HFFc6 (cell line): Measurements from ENCODE around the gene TPSG1. TPM values are rescaled to one million over a fixed set of nuclear protein-coding genes. Genes with fewer than 3 reads are reported as not detected.
"Not testable (repeated sequence)": the region's sequence is repeated elsewhere in the genome, so short reads cannot be mapped to it uniquely, and the experiment has no call there.

Experiments used
- DNase-seq: peaks from one replicate; pipeline ENCODE4 v3.0.0-alpha.2; 2018
- H3K27ac Mint-ChIP-seq: 2 replicates; pipeline ENCODE4 v1.8.0; 2020; ENCODE audit warnings: mild to moderate bottlenecking, mixed read lengths
- H3K27me3 Mint-ChIP-seq: 2 replicates; pipeline ENCODE4 v1.8.0; 2021; ENCODE audit warnings: mild to moderate bottlenecking, moderate library complexity, mixed read lengths; ENCODE audit not compliant: insufficient read depth
- H3K36me3 Mint-ChIP-seq: 2 replicates; pipeline ENCODE4 v1.8.0; 2021; ENCODE audit warnings: low read depth, mixed read lengths
- H3K4me1 Mint-ChIP-seq: 2 replicates; pipeline ENCODE4 v1.8.0; 2020; ENCODE audit warnings: low read depth, mixed read lengths
- H3K4me3 Mint-ChIP-seq: 2 replicates; pipeline ENCODE4 v1.8.0; 2020; ENCODE audit warnings: mild to moderate bottlenecking, moderate library complexity, mixed read lengths
- H3K9me3 Mint-ChIP-seq: 2 replicates; pipeline ENCODE4 v1.8.0; 2020; ENCODE audit warnings: mild to moderate bottlenecking, mixed read lengths
- CTCF ChIP-seq: fragments of 200-600 bp; sonication (generic); IDR thresholded peaks from 2 replicates; pipeline ENCODE4 v1.5.0; 2021; ENCODE audit warnings: antibody characterized with exemption, mild to moderate bottlenecking
- total RNA-seq, 6 experiments: library from RNA; stranded (reverse); fragmentation: NEBNext Ultra II Directional; extraction: Animal tissue kit (Norgen Biotek cat#: 25700); gene quantifications; 2 replicates in 1 of 6; 3 replicates in 5 of 6; pipeline ENCODE4 v1.2.3, GENCODE V29; 2021

The TPSG1 gene
- total RNA-seq, 6 experiments from 2014 or later = 0.23 TPM; not detected in 5

GRCh38 chr16:1237990-1238389 is 12.9 kb upstream of the TPSG1 start:
- no peak for TF ChIP-seq CTCF
- Mint-ChIP-seq H3K4me3 (no peak overlapping the region), H3K27ac (no peak overlapping the region), H3K27me3 (peaks cover 3% of the 10 kb centered on the region; the same call in 1 of the 2 replicates), H3K9me3 (no peaks in the 10 kb centered on the region), H3K36me3 (no peaks in the 10 kb centered on the region), H3K4me1 (no peaks in the 10 kb centered on the region)
- no peak for DNase-seq

DNA sequence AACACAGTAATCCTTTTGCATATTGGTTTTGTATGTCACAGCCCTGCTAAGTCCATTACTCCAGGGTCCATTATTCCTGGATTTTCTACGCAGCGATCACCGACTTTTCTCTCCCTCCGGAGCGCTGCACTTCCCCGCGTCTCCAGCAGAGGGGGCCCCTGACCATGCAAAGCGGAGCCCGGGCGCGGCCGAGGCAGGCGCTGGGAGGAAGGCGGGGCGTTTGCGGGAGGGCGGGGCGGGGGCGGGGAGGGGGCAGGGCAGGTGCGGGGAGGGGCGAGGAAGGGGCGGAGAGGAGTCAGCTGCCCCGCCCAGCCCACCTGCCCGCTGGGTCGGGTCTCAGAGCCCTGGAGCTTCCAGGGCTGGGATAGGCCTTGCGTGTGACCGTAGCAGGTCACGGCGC is 11.6 kb upstream of the TPSG1 start:
- not testable (repeated sequence) for H3K27me3 Mint-ChIP-seq, H3K4me1 Mint-ChIP-seq, H3K9me3 Mint-ChIP-seq, H3K4me3 Mint-ChIP-seq, H3K27ac Mint-ChIP-seq, DNase-seq, H3K36me3 Mint-ChIP-seq

DNA sequence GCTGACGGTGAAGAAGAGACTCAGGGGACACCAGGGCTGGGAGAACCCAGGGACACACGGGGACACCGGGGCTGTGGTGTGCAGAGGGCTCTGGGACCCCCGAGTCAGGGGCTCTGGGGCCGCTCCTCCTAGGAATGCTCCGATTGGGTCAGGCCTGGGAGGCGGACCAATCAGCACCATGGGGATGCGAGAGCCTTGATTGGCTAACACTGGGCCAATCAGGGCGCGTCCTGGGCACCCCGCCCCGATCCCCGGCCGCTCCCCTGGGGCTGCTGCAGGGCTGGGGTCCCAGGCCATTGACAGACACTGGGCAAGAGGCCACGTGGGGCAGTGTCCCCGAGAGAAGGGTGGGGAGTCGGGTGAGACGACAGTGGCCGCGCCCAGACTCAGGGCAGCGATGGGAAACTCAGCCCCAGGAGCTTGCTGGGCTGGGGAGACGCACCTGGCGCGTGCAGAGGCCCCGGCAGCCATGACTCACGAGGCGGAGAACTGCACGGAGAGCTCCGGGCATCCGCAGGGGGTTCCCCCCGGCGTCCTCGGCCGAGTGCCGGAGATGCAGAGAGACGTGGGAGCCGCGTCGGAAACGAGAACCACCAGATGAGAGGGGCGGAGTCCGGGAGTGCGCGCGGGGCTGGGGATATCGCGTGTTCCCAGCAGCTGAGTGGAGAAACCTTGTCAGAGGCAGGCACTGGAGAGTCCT is 7.1 kb upstream of the TPSG1 start:
- not testable (repeated sequence) for H3K9me3 Mint-ChIP-seq, H3K4me3 Mint-ChIP-seq, DNase-seq, H3K27me3 Mint-ChIP-seq, H3K27ac Mint-ChIP-seq, H3K36me3 Mint-ChIP-seq, H3K4me1 Mint-ChIP-seq

DNA sequence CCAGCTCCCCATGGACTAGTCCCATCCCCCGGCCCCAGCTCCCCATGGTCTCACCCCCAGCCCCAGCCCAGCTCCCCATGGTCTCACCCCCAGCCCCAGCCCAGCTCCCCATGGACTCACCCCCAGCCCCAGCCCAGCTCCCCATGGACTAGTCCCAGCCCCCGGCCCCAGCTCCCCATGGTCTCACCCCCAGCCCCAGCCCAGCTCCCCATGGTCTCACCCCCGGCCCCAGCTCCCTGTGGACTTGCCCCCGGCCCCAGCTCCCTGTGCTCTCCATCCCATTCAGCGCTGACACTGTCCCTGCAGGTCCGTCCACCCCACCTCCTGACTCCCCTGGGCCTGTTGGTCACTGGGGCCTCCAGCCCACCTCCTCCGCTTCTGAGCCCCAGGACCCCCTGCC is 6.2 kb upstream of the TPSG1 start:
- H3K27me3 Mint-ChIP-seq, H3K4me3 Mint-ChIP-seq, DNase-seq, H3K4me1 Mint-ChIP-seq, H3K27ac Mint-ChIP-seq, H3K9me3 Mint-ChIP-seq, H3K36me3 Mint-ChIP-seq: not testable (repeated sequence)

GRCh38 chr16:1230471-1231212 is 5.6 kb upstream of the TPSG1 start:
- H3K4me3 Mint-ChIP-seq, H3K9me3 Mint-ChIP-seq, H3K4me1 Mint-ChIP-seq, H3K27me3 Mint-ChIP-seq, H3K36me3 Mint-ChIP-seq, H3K27ac Mint-ChIP-seq, DNase-seq: not testable (repeated sequence)

DNA sequence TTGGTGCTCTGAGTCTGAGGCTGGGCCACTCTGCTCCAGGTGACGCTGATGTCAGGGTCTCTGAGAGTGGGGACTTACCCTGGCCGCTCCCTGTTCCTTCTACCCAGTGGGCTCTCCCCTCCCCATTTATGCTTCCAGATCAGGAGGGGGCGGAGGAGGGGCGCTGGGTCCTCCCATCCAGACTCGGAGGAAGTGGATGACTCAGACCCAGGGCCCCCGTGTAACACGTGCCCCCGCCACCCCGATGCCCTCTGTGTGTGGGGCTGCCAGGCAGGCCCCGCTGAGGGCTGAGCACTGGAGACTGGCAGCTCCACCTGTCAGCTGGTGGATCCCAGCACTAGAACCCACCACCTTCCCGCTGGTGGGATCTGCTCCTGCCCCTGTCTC is 5.0 kb upstream of the TPSG1 start, which contains the start of gene TPSB2:
Gene TPSB2, minus strand, starts transcription at position 101 of the 387 bp plus-strand sequence. CDS start 233 bp downstream, outside the sequence.
- H3K4me1 Mint-ChIP-seq, H3K27me3 Mint-ChIP-seq, H3K36me3 Mint-ChIP-seq, DNase-seq, H3K27ac Mint-ChIP-seq, H3K9me3 Mint-ChIP-seq, H3K4me3 Mint-ChIP-seq: not testable (repeated sequence)

GRCh38 chr16:1229476-1229875 is 4.4 kb upstream of the TPSG1 start:
- not testable (repeated sequence) for H3K4me1 Mint-ChIP-seq, DNase-seq, H3K27ac Mint-ChIP-seq, H3K9me3 Mint-ChIP-seq, H3K36me3 Mint-ChIP-seq, H3K4me3 Mint-ChIP-seq, H3K27me3 Mint-ChIP-seq

- not testable (repeated sequence) for DNase-seq, H3K4me1 Mint-ChIP-seq, H3K36me3 Mint-ChIP-seq, H3K9me3 Mint-ChIP-seq, H3K27ac Mint-ChIP-seq, H3K27me3 Mint-ChIP-seq, H3K4me3 Mint-ChIP-seq
Measured at GRCh38 chr16:1228227-1228626, 3.2 kb upstream of the TPSG1 start.

DNA sequence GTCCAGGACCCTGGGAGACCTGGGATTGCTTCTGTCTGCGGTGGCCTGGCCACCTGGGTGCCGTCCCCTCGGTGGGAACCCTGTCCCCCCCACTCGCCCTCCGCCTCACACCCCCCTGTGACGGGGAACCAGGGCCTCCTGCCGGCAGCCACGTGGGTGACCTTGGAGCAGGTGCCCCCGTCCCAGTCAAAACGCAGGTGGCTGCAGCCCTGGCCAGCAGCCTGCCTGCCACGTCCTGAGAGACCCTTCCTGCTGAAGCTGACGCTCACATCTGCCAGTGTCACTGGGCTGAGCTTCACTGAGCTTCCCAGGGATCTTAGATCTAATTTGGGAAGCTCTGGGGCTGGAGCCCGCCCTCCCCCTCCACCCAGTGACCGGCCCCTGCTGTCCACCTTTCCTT is 1.6 kb upstream of the TPSG1 start:
- not testable (repeated sequence) for H3K4me3 Mint-ChIP-seq, DNase-seq, H3K36me3 Mint-ChIP-seq, H3K4me1 Mint-ChIP-seq, H3K27me3 Mint-ChIP-seq, H3K27ac Mint-ChIP-seq, H3K9me3 Mint-ChIP-seq

DNA sequence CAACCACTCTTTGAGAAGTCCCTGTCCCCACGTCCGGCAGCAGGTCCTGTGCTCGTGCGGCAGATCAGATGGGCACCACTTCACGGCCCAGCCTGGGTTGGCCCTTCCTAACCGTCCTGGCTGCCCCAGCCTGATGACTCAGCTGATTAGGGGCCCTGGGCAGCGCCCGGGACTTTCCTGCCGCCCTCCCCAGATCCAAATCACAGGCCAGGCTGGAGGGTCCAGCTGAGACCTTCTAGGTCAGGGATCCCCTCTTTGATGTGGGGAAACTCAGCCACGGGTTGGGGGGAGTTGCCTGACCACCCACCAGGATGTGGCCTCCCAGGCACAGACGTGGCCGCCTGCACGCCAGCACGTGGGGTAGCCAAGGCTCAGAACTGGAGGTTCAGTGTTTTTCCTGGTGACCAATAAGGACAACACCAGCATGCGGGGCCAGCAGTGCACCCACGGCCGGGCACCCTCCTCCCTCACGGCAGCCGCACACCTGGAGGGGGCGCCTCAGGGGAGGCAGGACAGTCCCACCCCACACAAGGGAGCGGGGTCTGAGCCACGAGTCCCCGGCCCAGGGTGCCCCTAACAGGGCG is 752 bp upstream of the TPSG1 start:
- H3K27me3 Mint-ChIP-seq, H3K27ac Mint-ChIP-seq: not testable (repeated sequence)

More for the DNA sequence above, 752 bp upstream of the TPSG1 start:
- not testable (repeated sequence) for H3K4me3 Mint-ChIP-seq, DNase-seq, H3K36me3 Mint-ChIP-seq, H3K4me1 Mint-ChIP-seq, H3K9me3 Mint-ChIP-seq
